NB4 (cell line): ENCODE results near the gene PRKG1.

Source experiments
- POLR2A ChIP-seq: IDR thresholded peaks from 2 replicates; pipeline ENCODE4 v1.6.1; 2011; ENCODE audit warnings: mild to moderate bottlenecking; ENCODE audit not compliant: insufficient read length; ENCODE audit errors: extremely low read depth
- TF ChIP-seq, protein P1 (sequence below): IDR thresholded peaks from one replicate; pipeline ENCODE4 v1.5.1; 2012; ENCODE audit warnings: low read depth, low read length

- no peak for TF ChIP-seq POLR2A
- TF ChIP-seq, protein P1, sequence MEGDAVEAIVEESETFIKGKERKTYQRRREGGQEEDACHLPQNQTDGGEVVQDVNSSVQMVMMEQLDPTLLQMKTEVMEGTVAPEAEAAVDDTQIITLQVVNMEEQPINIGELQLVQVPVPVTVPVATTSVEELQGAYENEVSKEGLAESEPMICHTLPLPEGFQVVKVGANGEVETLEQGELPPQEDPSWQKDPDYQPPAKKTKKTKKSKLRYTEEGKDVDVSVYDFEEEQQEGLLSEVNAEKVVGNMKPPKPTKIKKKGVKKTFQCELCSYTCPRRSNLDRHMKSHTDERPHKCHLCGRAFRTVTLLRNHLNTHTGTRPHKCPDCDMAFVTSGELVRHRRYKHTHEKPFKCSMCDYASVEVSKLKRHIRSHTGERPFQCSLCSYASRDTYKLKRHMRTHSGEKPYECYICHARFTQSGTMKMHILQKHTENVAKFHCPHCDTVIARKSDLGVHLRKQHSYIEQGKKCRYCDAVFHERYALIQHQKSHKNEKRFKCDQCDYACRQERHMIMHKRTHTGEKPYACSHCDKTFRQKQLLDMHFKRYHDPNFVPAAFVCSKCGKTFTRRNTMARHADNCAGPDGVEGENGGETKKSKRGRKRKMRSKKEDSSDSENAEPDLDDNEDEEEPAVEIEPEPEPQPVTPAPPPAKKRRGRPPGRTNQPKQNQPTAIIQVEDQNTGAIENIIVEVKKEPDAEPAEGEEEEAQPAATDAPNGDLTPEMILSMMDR = no peak
These were observed 87.7 kb downstream of the PRKG1 start for GRCh38 chr10:51162002-51162401.
